Adrenal gland (tissue), 12 donors: ENCODE data around the gene SP140. TPM values are rescaled to one million over a fixed set of nuclear protein-coding genes. Genes with fewer than 3 reads are reported as not detected.

ENCODE experiments used
- DNase-seq, 7 donors: peaks; one replicate each; pipeline ENCODE4 v3.0.0-alpha.2; 2019 to 2020
- H3K27ac ChIP-seq, 5 donors: fragments of 200-600 bp; sonication (generic) in 4 of 5; 1 replicate in 3 of 5; 2 replicates in 2 of 5; pipeline versions ENCODE4 v1.5.1 to v1.8.0; 2016 to 2020; ENCODE audit warnings: mild to moderate bottlenecking in 1 of 5
- H3K27me3 ChIP-seq: fragments of 200-600 bp; 2 replicates; pipeline ENCODE4 v1.8.0; 2021
- H3K36me3 ChIP-seq, 2 donors: fragments of 200-600 bp; replicated peaks in 1 of 2; 1 replicate in 1 of 2; 2 replicates in 1 of 2; pipeline versions ENCODE4 v1.5.1 to v1.8.0; 2018 to 2022
- H3K4me1 ChIP-seq, 2 donors: fragments of 200-600 bp; replicated peaks in 1 of 2; 1 replicate in 1 of 2; 2 replicates in 1 of 2; pipeline versions ENCODE4 v1.5.1 to v1.8.0; 2018 to 2021
- H3K4me3 ChIP-seq, 4 donors: fragments of 200-600 bp; sonication (generic) in 3 of 4; one replicate each; pipeline ENCODE4 v1.5.1; 2016 to 2018
- H3K9me3 ChIP-seq, 3 donors: fragments of 200-600 bp; sonication (generic) in 1 of 3; replicated peaks in 1 of 3; 1 replicate in 2 of 3; 2 replicates in 1 of 3; pipeline versions ENCODE4 v1.5.1 to v1.8.0; 2016 to 2021
- CTCF ChIP-seq, 6 experiments: fragments of 450-650 bp in 4 of 6; fragments of 200-600 bp in 2 of 6; sonication (generic) in 1 of 6; IDR thresholded peaks; 1 replicate in 5 of 6; 2 replicates in 1 of 6; pipeline versions ENCODE4 v1.5.1 to v1.8.0; 2016 to 2021; ENCODE audit warnings: antibody characterized with exemption in 6 of 6, mild to moderate bottlenecking in 2 of 6, moderate library complexity in 1 of 6
- POLR2A ChIP-seq, 2 donors: fragments of 450-650 bp; IDR thresholded peaks; one replicate each; pipeline ENCODE4 v1.6.1; 2017; ENCODE audit warnings: antibody characterized with exemption in 2 of 2, mild to moderate bottlenecking in 2 of 2, moderate library complexity in 1 of 2
- WGBS, 4 donors: extraction: QIAGEN DNeasy Blood & Tissue Kit in 2 of 4; methylation state at CpG; one replicate each; pipeline versions ENCODE4 v1.1.5 to v1.1.7; 2013 to 2017; 5-methylcytosine and 5-hydroxymethylcytosine counted together
- intact Hi-C, 2 donors: fragments of 100-400 bp; cut with DNase I; formaldehyde crosslinking; loops; one replicate each; pipeline versions ENCODE4 v1.14.1 to v1.15.0; 2022 to 2023
- polyA plus RNA-seq, 3 donors: library from polyadenylated mRNA; stranded (reverse); fragments of 200-250 nt in 2 of 3; fragments of 350-450 nt in 1 of 3; fragmentation: Illumina TruSeq in 1 of 3; extraction: RNeasy Lipid Tissue Mini Kit (QIAGEN cat#74804) in 1 of 3; gene quantifications; one replicate each; pipeline ENCODE4 v1.2.3, GENCODE V29; 2013 to 2014
- total RNA-seq, 9 donors: library from RNA; depleted of rRNA in 4 of 9; stranded (reverse); fragments of >200 nt in 4 of 9; fragments of 120-200 nt in 1 of 9; fragmentation: NEBNext Ultra II Directional in 1 of 9; extraction: Animal tissue kit (Norgen Biotek cat#: 25700) in 1 of 9; gene quantifications; one replicate each; pipeline versions ENCODE4 v1.1.0 to v1.2.4, GENCODE V29; 2013 to 2023
- donor health status: healthy with polysubstance abuse.
- donor health status: Bipolar disorder and iron deficiency.
- donor health status: DM: yes; HTN: yes; CAD: no.
- donor health status: DM: no; HTN: no; CAD: no.
- donor health status: DM: no; HTN: no; CAD: no.
- donor health status: DM: yes; HTN: yes; CAD: no.

Gene SP140
- total and polyA plus RNA-seq, 12 donors, result 0.06 to 2.8 (median 1.7) TPM

- Histone ChIP-seq H3K9me3 (no peaks in the 10 kb centered on the region), H3K36me3 (peaks cover 0 to 22% of the 10 kb centered on the region in 2 donors), H3K4me1 (no peaks in the 10 kb centered on the region), H3K4me3 (no peak overlapping the region), H3K27ac (no peak overlapping the region), H3K27me3 (no peaks in the 10 kb centered on the region)
- WGBS, 4 donors, result 91 to 96% (median 92%) methylated on average over 2 of the region's 2 CpGs
- intact Hi-C loops, result no loop called here
- DNase-seq, result no peak
- TF ChIP-seq POLR2A (IDR thresholded peaks at IDR 0.05), result no peak
- no peak for TF ChIP-seq CTCF (IDR thresholded peaks at IDR 0.05)
These were observed 44.3 kb upstream of the SP140 start for GRCh38 chr2:230181195-230181594.

DNA sequence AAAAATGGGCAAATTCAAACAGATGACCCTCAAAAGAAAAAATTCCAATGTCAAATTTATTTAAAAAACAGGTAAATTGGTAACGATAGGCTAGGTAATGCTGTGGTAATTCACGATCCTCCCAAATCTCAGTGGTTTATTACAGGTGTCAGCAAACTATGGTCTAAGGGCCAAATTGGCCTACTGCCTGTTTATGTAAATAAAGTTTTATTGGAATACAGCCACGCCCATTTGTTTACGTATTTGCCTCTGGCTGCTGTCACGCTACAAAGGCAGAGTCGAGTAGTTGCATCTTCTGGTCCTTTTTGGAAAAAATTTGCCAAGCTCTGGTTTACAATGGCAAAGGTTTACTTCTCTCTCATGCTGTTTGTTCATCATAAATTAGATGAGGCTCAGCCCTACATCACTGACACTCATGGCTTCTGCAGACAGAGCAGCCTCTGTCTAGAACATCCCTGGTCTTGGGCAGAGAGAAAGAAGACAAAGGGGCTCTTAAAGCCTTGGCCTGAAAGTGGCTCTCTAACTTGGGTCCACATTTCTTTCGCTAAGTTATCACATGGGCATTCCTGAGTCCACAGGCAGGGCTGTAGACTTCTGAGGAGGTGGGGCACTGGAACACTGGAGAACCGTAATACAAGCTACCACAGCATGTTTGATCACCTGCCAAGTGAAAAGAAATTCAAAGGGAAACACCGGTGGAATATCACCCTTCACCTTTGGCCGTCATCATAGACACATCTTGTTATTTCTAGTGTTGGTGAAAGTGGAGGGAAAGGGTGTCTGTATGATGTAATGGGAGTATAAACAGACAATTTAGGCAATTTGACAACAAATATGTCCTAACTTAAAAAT, 40.6 kb upstream of the SP140 start:
- no peaks in the 10 kb centered on the region for H3K4me1 ChIP-seq

DNA sequence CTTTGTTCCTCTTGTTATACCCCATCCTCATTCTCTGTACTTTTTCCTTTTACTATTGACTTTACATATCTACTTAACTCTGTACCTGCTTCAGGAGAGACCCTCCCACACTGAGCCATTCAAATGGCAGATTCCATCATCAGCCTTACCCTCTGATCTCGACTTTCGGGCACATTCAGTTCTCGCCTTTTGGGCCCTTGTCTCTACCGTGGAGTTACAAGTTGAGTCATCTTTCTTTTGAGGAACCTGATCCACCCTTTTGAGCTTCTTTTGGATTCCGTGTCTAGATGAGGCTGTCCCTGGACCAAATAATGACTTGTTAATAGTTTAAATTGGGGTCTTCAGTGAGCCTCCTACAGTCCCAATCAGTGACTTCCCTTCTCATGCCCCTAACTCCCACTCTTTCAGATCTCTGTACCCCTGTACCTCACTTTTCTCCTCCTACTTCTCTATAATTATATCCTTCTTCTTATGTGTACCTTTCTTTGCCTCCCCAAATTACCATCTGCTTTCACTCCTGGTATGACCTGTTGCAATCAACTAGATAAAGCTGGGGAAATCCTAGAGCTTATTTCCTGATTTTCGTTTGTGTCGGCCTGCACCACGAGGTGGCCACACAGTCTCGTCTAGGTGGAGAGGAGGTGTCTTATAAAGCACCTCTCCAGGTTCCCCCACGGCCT, 23.0 kb upstream of the SP140 start:
- no peak overlapping the region for H3K4me3 ChIP-seq
- TF ChIP-seq CTCF (IDR thresholded peaks at IDR 0.05) (no peak), POLR2A (IDR thresholded peaks at IDR 0.05) (no peak)
- WGBS, 4 donors, result 87 to 91% (median 90%) methylated on average over 10 of the region's 10 CpGs
- no peak overlapping the region for H3K27ac ChIP-seq
- DNase-seq, result no peak
- peaks cover 0 to 73% of the 10 kb centered on the region in 2 donors for H3K36me3 ChIP-seq
- intact Hi-C loops, result no loop called here
- no peaks in the 10 kb centered on the region for H3K9me3 ChIP-seq
- no peaks in the 10 kb centered on the region for H3K27me3 ChIP-seq
- H3K4me1 ChIP-seq, result no peaks in the 10 kb centered on the region

More for the DNA sequence above, 40.6 kb upstream of the SP140 start:
- TF ChIP-seq CTCF (IDR thresholded peaks at IDR 0.05), result no peak
- TF ChIP-seq POLR2A (IDR thresholded peaks at IDR 0.05), result no peak
- H3K27ac ChIP-seq, result no peak overlapping the region
- H3K4me3 ChIP-seq, result no peak overlapping the region
- H3K27me3 ChIP-seq, result no peaks in the 10 kb centered on the region
- DNase-seq, result no peak
- 76 to 79% (median 78%) methylated on average over 10 of the region's 10 CpGs for WGBS, 4 donors
- H3K36me3 ChIP-seq, result peaks cover 0 to 1% of the 10 kb centered on the region in 2 donors
- intact Hi-C loops, result no loop called here
- no peaks in the 10 kb centered on the region for H3K9me3 ChIP-seq

DNA sequence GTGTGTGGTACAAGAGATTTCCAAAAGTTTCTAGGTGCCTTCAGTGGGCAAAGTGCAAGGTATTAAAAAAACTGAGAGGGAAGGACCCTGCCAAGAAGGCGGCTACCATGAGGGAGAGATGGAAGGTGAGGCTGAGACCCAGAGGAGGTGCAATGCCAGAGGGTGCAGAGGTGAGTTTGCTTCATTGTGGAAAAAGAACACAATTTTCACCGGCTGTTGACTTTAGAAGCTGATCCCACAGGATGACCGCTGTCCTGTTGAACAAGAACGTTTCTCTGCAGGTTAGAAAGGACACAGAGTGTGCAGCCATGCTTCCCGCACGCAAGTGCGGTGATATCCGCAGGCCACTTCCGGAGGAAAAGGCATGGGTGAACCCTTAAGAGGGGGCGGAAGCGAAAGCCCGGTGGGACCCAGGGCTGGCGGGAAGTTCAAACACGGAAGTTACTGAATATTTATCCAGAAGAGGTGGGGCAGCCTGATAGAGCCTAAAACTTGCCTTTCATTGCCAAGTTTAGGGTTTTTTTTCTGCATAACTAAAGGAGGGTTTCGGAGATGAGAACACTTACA, 22.3 kb upstream of the SP140 start:
- no peak for TF ChIP-seq CTCF (IDR thresholded peaks at IDR 0.05)
- no peak for TF ChIP-seq POLR2A (IDR thresholded peaks at IDR 0.05)
- peaks cover 0 to 75% of the 10 kb centered on the region in 2 donors for H3K36me3 ChIP-seq
- H3K27me3 ChIP-seq, result no peaks in the 10 kb centered on the region
- 95 to 96% (median 96%) methylated on average over 15 of the region's 15 CpGs for WGBS, 4 donors
- intact Hi-C loops, result no loop called here
- no peaks in the 10 kb centered on the region for H3K4me1 ChIP-seq
- no peak for DNase-seq
- no peak overlapping the region for H3K4me3 ChIP-seq
- no peaks in the 10 kb centered on the region for H3K9me3 ChIP-seq
- no peak overlapping the region for H3K27ac ChIP-seq
